ENCODE measurements around the gene CHMP6.

Gene CHMP6

DNA sequence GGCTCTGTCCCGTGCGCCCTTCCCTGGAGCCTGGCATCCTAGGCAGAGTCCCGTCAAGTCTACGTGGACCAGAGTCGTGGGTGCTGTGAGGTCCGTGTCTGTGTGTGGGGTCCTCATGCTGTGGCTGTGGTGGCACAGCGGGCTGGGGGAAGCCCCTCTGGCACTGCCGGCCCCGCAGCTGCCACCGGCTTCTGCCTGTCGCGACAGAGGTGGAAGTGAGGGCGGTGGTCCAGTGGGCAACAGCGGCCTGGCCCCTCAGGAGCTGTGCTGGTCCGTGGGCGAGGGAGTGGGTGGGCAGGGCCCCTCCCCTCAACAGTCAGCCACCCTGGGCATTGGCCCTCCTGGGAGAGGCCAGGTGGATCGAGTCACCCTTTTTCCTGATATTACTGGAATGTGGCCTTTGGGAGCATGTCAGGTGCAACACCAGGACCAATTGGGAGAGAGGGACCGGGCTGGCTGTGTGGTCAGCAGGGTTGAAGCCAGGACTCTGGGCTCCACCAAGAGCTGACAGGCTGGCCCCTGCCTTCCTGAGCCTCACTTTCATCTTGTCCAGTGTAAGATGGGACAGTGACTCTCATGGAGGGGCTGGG lies 55.2 kb downstream of the CHMP6 start:
- H3K9me3 ChIP-seq (ENCODE audit: insufficient read depth, low read depth, low read length), result no peaks in the 10 kb centered on the region
- no peak overlapping the region for H3K4me3 ChIP-seq (ENCODE audit: low read length, poor library complexity, severe bottlenecking)
- TF ChIP-seq EZH2phosphoT487 (IDR thresholded peaks at IDR 0.05; ENCODE audit: borderline replicate concordance), result no peak
- TF ChIP-seq, protein P1, sequence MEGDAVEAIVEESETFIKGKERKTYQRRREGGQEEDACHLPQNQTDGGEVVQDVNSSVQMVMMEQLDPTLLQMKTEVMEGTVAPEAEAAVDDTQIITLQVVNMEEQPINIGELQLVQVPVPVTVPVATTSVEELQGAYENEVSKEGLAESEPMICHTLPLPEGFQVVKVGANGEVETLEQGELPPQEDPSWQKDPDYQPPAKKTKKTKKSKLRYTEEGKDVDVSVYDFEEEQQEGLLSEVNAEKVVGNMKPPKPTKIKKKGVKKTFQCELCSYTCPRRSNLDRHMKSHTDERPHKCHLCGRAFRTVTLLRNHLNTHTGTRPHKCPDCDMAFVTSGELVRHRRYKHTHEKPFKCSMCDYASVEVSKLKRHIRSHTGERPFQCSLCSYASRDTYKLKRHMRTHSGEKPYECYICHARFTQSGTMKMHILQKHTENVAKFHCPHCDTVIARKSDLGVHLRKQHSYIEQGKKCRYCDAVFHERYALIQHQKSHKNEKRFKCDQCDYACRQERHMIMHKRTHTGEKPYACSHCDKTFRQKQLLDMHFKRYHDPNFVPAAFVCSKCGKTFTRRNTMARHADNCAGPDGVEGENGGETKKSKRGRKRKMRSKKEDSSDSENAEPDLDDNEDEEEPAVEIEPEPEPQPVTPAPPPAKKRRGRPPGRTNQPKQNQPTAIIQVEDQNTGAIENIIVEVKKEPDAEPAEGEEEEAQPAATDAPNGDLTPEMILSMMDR (conservative IDR thresholded peaks at IDR 0.05; ENCODE audit: low read length), result no peak
- no peak overlapping the region for H3K4me2 ChIP-seq (ENCODE audit: low read depth, low read length, poor library complexity, severe bottlenecking)
- H3F3A ChIP-seq (ENCODE audit: low read depth), result no peaks in the 10 kb centered on the region
- H4K20me1 ChIP-seq (ENCODE audit: insufficient read depth, low read length, poor library complexity, severe bottlenecking), result no peaks in the 10 kb centered on the region
- no peaks in the 10 kb centered on the region for H3K36me3 ChIP-seq (ENCODE audit: insufficient read depth, low read length)
- H3K27me3 ChIP-seq (ENCODE audit: insufficient read depth, low read length, poor library complexity, severe bottlenecking), result no peaks in the 10 kb centered on the region
- no peak overlapping the region for H2AFZ ChIP-seq (ENCODE audit: low read length)
- H3K9me2 ChIP-seq (replicated peaks; ENCODE audit: low read depth, low read length), result no peaks in the 10 kb centered on the region
- no peak overlapping the region for H3K9ac ChIP-seq (ENCODE audit: low read depth, low read length, poor library complexity, severe bottlenecking)
- no peaks in the 10 kb centered on the region for H3K79me2 ChIP-seq (ENCODE audit: insufficient read depth, low read length)
- H3K4me1 ChIP-seq (ENCODE audit: insufficient read depth, low read length, poor library complexity, severe bottlenecking), result no peaks in the 10 kb centered on the region

DNA sequence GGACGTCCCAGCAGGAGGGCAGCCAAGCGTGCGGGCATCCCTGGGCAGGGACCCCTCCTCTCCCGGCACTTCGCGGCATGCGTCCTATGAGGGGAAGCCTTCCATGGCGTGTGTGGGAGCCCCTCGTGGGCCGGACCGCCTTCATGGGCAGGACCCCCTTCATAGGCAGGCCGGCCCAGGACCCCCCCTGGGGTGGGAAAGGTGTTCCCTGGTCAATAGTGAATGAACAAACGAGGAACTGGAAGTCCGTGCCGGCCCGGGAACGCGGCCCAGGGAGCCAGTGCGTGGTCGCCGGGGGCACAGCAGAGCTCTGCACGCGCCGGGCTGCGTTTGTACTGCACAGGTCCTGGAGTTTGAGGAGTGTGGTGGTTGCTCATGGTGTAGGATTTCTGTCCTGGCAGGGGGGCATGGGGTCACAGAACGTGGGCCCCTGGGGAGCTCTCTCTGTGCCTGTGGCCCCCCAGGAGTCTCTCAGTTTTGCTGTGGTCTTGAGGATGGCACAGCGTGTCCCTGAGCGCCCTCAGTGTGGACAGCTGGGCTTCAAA lies 57.3 kb downstream of the CHMP6 start:
- Histone ChIP-seq H3K4me1 (ENCODE audit: insufficient read depth, low read length, poor library complexity, severe bottlenecking) (no peaks in the 10 kb centered on the region), H3K36me3 (ENCODE audit: insufficient read depth, low read length) (no peaks in the 10 kb centered on the region), H4K20me1 (ENCODE audit: insufficient read depth, low read length, poor library complexity, severe bottlenecking) (no peaks in the 10 kb centered on the region), H3K4me2 (ENCODE audit: low read depth, low read length, poor library complexity, severe bottlenecking) (no peak overlapping the region), H3K9me2 (replicated peaks; ENCODE audit: low read depth, low read length) (no peaks in the 10 kb centered on the region), H3K9me3 (ENCODE audit: insufficient read depth, low read depth, low read length) (no peaks in the 10 kb centered on the region), H3K79me2 (ENCODE audit: insufficient read depth, low read length) (no peaks in the 10 kb centered on the region), H3F3A (ENCODE audit: low read depth) (no peaks in the 10 kb centered on the region), H3K4me3 (ENCODE audit: low read length, poor library complexity, severe bottlenecking) (no peak overlapping the region), H3K27me3 (ENCODE audit: insufficient read depth, low read length, poor library complexity, severe bottlenecking) (no peaks in the 10 kb centered on the region), H3K9ac (ENCODE audit: low read depth, low read length, poor library complexity, severe bottlenecking) (no peak overlapping the region), H2AFZ (ENCODE audit: low read length) (no peak overlapping the region)
- no peak for TF ChIP-seq EZH2phosphoT487 (IDR thresholded peaks at IDR 0.05; ENCODE audit: borderline replicate concordance)
- TF ChIP-seq, protein P1 (conservative IDR thresholded peaks at IDR 0.05; ENCODE audit: low read length), result no peak

DNA sequence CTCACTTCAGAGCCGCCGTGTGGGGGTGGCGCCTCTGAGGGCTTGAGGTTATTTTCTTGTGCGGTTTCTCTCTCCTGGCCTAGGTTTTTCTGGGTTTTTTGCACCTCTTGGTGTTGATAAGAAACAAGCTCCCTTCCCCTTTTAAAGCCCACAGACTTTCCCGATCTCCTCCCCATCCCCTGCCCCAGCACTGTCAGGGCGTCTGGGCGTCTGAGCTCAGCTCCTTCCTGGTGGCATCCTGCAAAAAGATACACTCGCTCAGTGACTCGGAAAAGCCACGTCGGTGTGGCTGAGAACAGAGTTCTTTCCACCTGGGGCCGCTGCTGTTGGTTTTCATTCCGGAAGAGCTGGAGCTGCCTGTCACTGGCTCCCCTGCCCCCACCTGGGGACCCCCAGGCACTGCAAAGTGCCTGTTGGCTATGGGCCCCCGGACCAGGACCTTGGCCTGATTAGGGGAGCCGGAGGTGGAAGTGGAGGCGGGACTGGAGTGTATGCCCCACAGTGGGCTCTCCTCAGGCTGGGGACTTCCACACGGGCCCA lies 57.8 kb downstream of the CHMP6 start:
- Histone ChIP-seq H3K9me2 (replicated peaks; ENCODE audit: low read depth, low read length) (no peaks in the 10 kb centered on the region), H3K4me1 (ENCODE audit: insufficient read depth, low read length, poor library complexity, severe bottlenecking) (no peaks in the 10 kb centered on the region), H3K79me2 (ENCODE audit: insufficient read depth, low read length) (no peaks in the 10 kb centered on the region), H3K4me2 (ENCODE audit: low read depth, low read length, poor library complexity, severe bottlenecking) (no peak overlapping the region), H3K36me3 (ENCODE audit: insufficient read depth, low read length) (no peaks in the 10 kb centered on the region), H3K9ac (ENCODE audit: low read depth, low read length, poor library complexity, severe bottlenecking) (no peak overlapping the region), H2AFZ (ENCODE audit: low read length) (no peak overlapping the region), H4K20me1 (ENCODE audit: insufficient read depth, low read length, poor library complexity, severe bottlenecking) (no peaks in the 10 kb centered on the region), H3K4me3 (ENCODE audit: low read length, poor library complexity, severe bottlenecking) (no peak overlapping the region), H3K27me3 (ENCODE audit: insufficient read depth, low read length, poor library complexity, severe bottlenecking) (no peaks in the 10 kb centered on the region), H3F3A (ENCODE audit: low read depth) (no peaks in the 10 kb centered on the region), H3K9me3 (ENCODE audit: insufficient read depth, low read depth, low read length) (no peaks in the 10 kb centered on the region)
- no peak for TF ChIP-seq EZH2phosphoT487 (IDR thresholded peaks at IDR 0.05; ENCODE audit: borderline replicate concordance)
- TF ChIP-seq, protein P1 (conservative IDR thresholded peaks at IDR 0.05; ENCODE audit: low read length), result no peak
